WTC11 (cell line): ENCODE measurements around the gene OR1J1. TPM values are rescaled to one million over a fixed set of nuclear protein-coding genes. Genes with fewer than 3 reads are reported as not detected.

Experiments used
- ATAC-seq: fragments of 200-7000 bp; cut with Tn5 transposase; 2 replicates; pipeline ENCODE4 v1.10.0; 2021; ENCODE audit warnings: mild to moderate bottlenecking, moderate library complexity
- CTCF ChIA-PET: fragments of 300-600 bp; sonication (Branson Sonifier 250); formaldehyde crosslinking; loops from one replicate; lab custom pipeline; 2021; ENCODE audit warnings: antibody characterized with exemption; lab: Charles Lee
- POLR2A ChIA-PET: fragments of 350-600 bp; sonication (Branson Sonifier 250); formaldehyde crosslinking; loops from one replicate; lab custom pipeline; 2021; ENCODE audit warnings: antibody characterized with exemption; lab: Charles Lee
- DNase-seq: peaks from one replicate; pipeline ENCODE4 v3.0.0; 2021; ENCODE audit warnings: low spot score
- H3K27ac Mint-ChIP-seq: 2 replicates; pipeline ENCODE4 v1.8.0; 2021; ENCODE audit warnings: mixed read lengths
- H3K27me3 Mint-ChIP-seq: 2 replicates; pipeline ENCODE4 v1.8.0; 2021; ENCODE audit warnings: low read depth, mild to moderate bottlenecking, moderate library complexity, mixed read lengths
- H3K36me3 Mint-ChIP-seq: 2 replicates; pipeline ENCODE4 v1.8.0; 2021; ENCODE audit warnings: mixed read lengths
- H3K4me1 Mint-ChIP-seq: 2 replicates; pipeline ENCODE4 v1.8.0; 2022; ENCODE audit warnings: mixed read lengths
- H3K4me3 Mint-ChIP-seq: 2 replicates; pipeline ENCODE4 v1.8.0; 2021; ENCODE audit warnings: mild to moderate bottlenecking, moderate library complexity, mixed read lengths
- H3K9me3 Mint-ChIP-seq: 2 replicates; pipeline ENCODE4 v1.8.0; 2021; ENCODE audit warnings: mixed read lengths
- AFF4 ChIP-seq: sonication (generic); formaldehyde crosslinking; IDR thresholded peaks from 2 replicates; pipeline ENCODE4 v1.8.1; 2023; ENCODE audit warnings: mild to moderate bottlenecking, missing genetic modification reagents, borderline replicate concordance
- E2F1 ChIP-seq: sonication (generic); formaldehyde crosslinking; IDR thresholded peaks from 2 replicates; pipeline ENCODE4 v1.8.0; 2022; ENCODE audit warnings: mild to moderate bottlenecking, missing genetic modification reagents
- ELF4 ChIP-seq: sonication (generic); formaldehyde crosslinking; IDR thresholded peaks from 2 replicates; pipeline ENCODE4 v1.8.1; 2022; ENCODE audit warnings: low read depth, mild to moderate bottlenecking, moderate library complexity, missing genetic modification reagents
- HMGA2 ChIP-seq: fragments of 250-450 bp; sonication (Bioruptor Pico); IDR thresholded peaks from 2 replicates; pipeline ENCODE4 v1.4.0; 2021; ENCODE audit warnings: mild to moderate bottlenecking, moderate library complexity
- IRF2 ChIP-seq: sonication (generic); formaldehyde crosslinking; IDR thresholded peaks from 2 replicates; pipeline ENCODE4 v1.8.0; 2022; ENCODE audit warnings: low read depth, missing genetic modification reagents, borderline replicate concordance
- JAZF1 ChIP-seq: fragments of 250-450 bp; sonication (Bioruptor Pico); IDR thresholded peaks from 2 replicates; pipeline ENCODE4 v1.9.0; 2021; ENCODE audit warnings: moderate library complexity, mild to moderate bottlenecking, inconsistent platforms
- JUN ChIP-seq: sonication (generic); formaldehyde crosslinking; IDR thresholded peaks from 2 replicates; pipeline ENCODE4 v1.8.0; 2023; ENCODE audit warnings: mild to moderate bottlenecking, missing genetic modification reagents
- KAT7 ChIP-seq: sonication (generic); formaldehyde crosslinking; IDR thresholded peaks from 2 replicates; pipeline ENCODE4 v1.8.1; 2023; ENCODE audit warnings: missing genetic modification reagents, mild to moderate bottlenecking, borderline replicate concordance
- PRDM15 ChIP-seq: sonication (generic); formaldehyde crosslinking; IDR thresholded peaks from 2 replicates; pipeline ENCODE4 v1.8.0; 2022; ENCODE audit warnings: missing genetic modification reagents
- SMAD3 ChIP-seq: sonication (generic); formaldehyde crosslinking; IDR thresholded peaks from 2 replicates; pipeline ENCODE4 v1.8.0; 2022; ENCODE audit warnings: missing genetic modification reagents, mild to moderate bottlenecking, borderline replicate concordance
- SP1 ChIP-seq: sonication (generic); formaldehyde crosslinking; conservative IDR thresholded peaks from 2 replicates; pipeline ENCODE4 v1.8.1; 2022; ENCODE audit warnings: missing genetic modification reagents
- STAT6 ChIP-seq: sonication (generic); formaldehyde crosslinking; conservative IDR thresholded peaks from 2 replicates; pipeline ENCODE4 v1.8.1; 2023; ENCODE audit warnings: mild to moderate bottlenecking, low read depth, missing genetic modification reagents, moderate library complexity
- ZBTB21 ChIP-seq: sonication (generic); formaldehyde crosslinking; IDR thresholded peaks from 2 replicates; pipeline ENCODE4 v1.8.1; 2023; ENCODE audit warnings: mild to moderate bottlenecking, missing genetic modification reagents, borderline replicate concordance
- ZNF121 ChIP-seq: sonication (generic); formaldehyde crosslinking; IDR thresholded peaks from 2 replicates; pipeline ENCODE4 v1.8.0; 2023; ENCODE audit warnings: missing genetic modification reagents
- ZNF281 ChIP-seq: sonication (generic); formaldehyde crosslinking; IDR thresholded peaks from 2 replicates; pipeline ENCODE4 v1.8.0; 2023; ENCODE audit warnings: mild to moderate bottlenecking, missing genetic modification reagents
- ZNF396 ChIP-seq: fragments of 250-450 bp; sonication (Bioruptor Pico); IDR thresholded peaks from 2 replicates; pipeline ENCODE4 v1.8.0; 2021; ENCODE audit warnings: mild to moderate bottlenecking, moderate library complexity, borderline replicate concordance
- ZNF532 ChIP-seq: fragments of 250-450 bp; sonication (Bioruptor Pico); IDR thresholded peaks from 2 replicates; pipeline ENCODE4 v1.9.0; 2021; ENCODE audit warnings: mild to moderate bottlenecking, borderline replicate concordance
- ZNF671 ChIP-seq: fragments of 250-450 bp; sonication (Bioruptor Pico); IDR thresholded peaks from 2 replicates; pipeline ENCODE4 v1.8.0; 2021; ENCODE audit warnings: mild to moderate bottlenecking
- total RNA-seq: library from RNA; stranded (reverse); gene quantifications from 3 replicates; pipeline ENCODE4 v1.2.3, GENCODE V29; 2021

Gene OR1J1
- total RNA-seq, 1 experiment from 2014 or later: not detected

GRCh38 chr9:122526602-122527001 lies 48.9 kb upstream of the OR1J1 start (continued):
- TF ChIP-seq PRDM15 (CRISPR knock-in tag): no peak
- no peak for TF ChIP-seq SP1 (CRISPR knock-in tag)
- no peak for TF ChIP-seq ZNF396 (CRISPR knock-in tag)
- no peak for TF ChIP-seq JAZF1 (CRISPR knock-in tag)
- TF ChIP-seq ZNF281 (CRISPR knock-in tag): no peak
- no peak for TF ChIP-seq IRF2 (CRISPR knock-in tag)

- ChIA-PET CTCF (no interaction called here), POLR2A (no interaction called here)
- Mint-ChIP-seq H3K27ac (no peak overlapping the region), H3K36me3 (peaks cover 20% of the 10 kb centered on the region; the same call in 1 of the 2 replicates), H3K9me3 (peaks cover 33% of the 10 kb centered on the region), H3K27me3 (peaks cover 44% of the 10 kb centered on the region), H3K4me1 (no peaks in the 10 kb centered on the region), H3K4me3 (no peak overlapping the region)
- ATAC-seq (no peak), DNase-seq (no peak)
- TF ChIP-seq E2F1 (CRISPR knock-in tag) (no peak), ZNF532 (CRISPR knock-in tag) (no peak), HMGA2 (CRISPR knock-in tag) (no peak), ZBTB21 (CRISPR knock-in tag) (no peak), SMAD3 (no peak), KAT7 (CRISPR knock-in tag) (no peak), JAZF1 (CRISPR knock-in tag) (no peak), ELF4 (CRISPR knock-in tag) (no peak), AFF4 (CRISPR knock-in tag) (no peak), ZNF671 (CRISPR knock-in tag) (no peak), JUN (CRISPR knock-in tag) (no peak), ZNF121 (CRISPR knock-in tag) (no peak), STAT6 (CRISPR knock-in tag) (no peak)
Observed at GRCh38 chr9:122519376-122519775, 41.6 kb upstream of the OR1J1 start.
